Muscle layer of duodenum (tissue), 2 donors: ENCODE measurements around the gene CENPX.
A peak's percentile ranks its signal among the peaks of the same experiment; 100 is the strongest.
"Not testable (repeated sequence)": the region's sequence is repeated elsewhere in the genome, so short reads cannot be mapped to it uniquely, and the experiment has no call there.

ENCODE experiments used
- H3K27ac ChIP-seq: one replicate; pipeline ENCODE4 v1.7.0; 2013; ENCODE audit warnings: mild to moderate bottlenecking, low read length
- H3K27me3 ChIP-seq: one replicate; pipeline ENCODE4 v1.7.0; 2013; ENCODE audit warnings: low read depth, mild to moderate bottlenecking, control low read depth, low read length
- H3K36me3 ChIP-seq, 2 donors: one replicate each; pipeline ENCODE4 v1.7.0; 2013; ENCODE audit warnings: low read length in 2 of 2, control low read depth in 1 of 2, mild to moderate bottlenecking in 1 of 2; ENCODE audit not compliant: insufficient read depth in 2 of 2, control insufficient read depth in 1 of 2
- H3K4me1 ChIP-seq, 2 donors: one replicate each; pipeline ENCODE4 v1.7.0; 2013; ENCODE audit warnings: low read length in 2 of 2, mild to moderate bottlenecking in 2 of 2, control low read depth in 1 of 2, moderate library complexity in 1 of 2; ENCODE audit not compliant: insufficient read depth in 2 of 2, control insufficient read depth in 1 of 2
- H3K4me3 ChIP-seq, 2 donors: one replicate each; pipeline ENCODE4 v1.7.0; 2013; ENCODE audit warnings: low read length in 2 of 2, low read depth in 1 of 2, mild to moderate bottlenecking in 1 of 2
- H3K9me3 ChIP-seq, 2 donors: one replicate each; pipeline ENCODE4 v1.7.0; 2013; ENCODE audit warnings: low read length in 2 of 2, control low read depth in 1 of 2, mild to moderate bottlenecking in 1 of 2; ENCODE audit not compliant: control insufficient read depth in 1 of 2
- donor health status: healthy.

The CENPX gene

DNA sequence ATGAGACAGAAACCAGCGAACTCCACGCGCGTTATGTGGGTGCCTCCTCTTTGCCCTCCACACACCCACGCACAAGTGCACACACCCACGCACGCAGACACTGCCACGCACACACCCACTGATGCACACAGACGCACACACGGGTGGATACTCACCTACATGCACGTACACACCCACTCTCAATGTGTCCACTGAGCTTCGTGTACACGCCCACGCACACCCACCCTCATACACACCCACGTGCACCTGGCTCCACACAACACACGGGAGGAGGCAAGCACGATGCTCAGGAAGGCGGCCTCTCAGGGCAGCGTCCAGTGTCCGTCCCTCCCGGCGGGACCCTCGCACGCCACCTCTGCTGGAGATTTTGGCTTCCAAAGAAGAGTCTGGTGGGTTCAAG, 24.7 kb upstream of the CENPX start:
- Histone ChIP-seq H3K36me3 (peaks cover 5 to 33% of the 10 kb centered on the region in 2 donors), H3K4me3 (no peak overlapping the region), H3K4me1 (peaks cover 0 to 15% of the 10 kb centered on the region in 2 donors), H3K9me3 (no peaks in the 10 kb centered on the region), H3K27me3 (no peaks in the 10 kb centered on the region), H3K27ac (no peak overlapping the region)

DNA sequence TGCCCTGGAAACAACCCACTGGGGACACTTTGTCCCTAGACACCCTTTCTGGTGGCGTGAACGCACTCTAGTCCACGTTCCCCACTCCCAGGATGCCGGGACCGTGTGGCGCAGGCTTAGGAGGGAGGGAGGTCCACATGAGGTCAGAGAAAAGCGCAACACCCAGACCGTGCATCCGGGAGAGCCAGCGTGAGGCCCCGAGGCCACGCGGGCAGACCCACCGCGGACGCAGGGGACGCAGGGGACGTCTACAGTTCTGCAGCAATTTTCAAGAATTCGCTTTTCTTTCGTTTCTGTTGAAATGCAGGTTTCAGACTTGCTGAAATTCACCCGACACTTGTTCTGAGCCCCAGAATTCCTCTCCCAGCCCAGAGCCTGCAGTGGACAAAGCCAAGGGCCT, 24.2 kb upstream of the CENPX start:
- Histone ChIP-seq H3K27ac (no peak overlapping the region), H3K4me1 (peaks cover 0 to 12% of the 10 kb centered on the region in 2 donors), H3K9me3 (no peaks in the 10 kb centered on the region), H3K4me3 (no peak overlapping the region), H3K27me3 (no peaks in the 10 kb centered on the region), H3K36me3 (peaks cover 5 to 33% of the 10 kb centered on the region in 2 donors)

DNA sequence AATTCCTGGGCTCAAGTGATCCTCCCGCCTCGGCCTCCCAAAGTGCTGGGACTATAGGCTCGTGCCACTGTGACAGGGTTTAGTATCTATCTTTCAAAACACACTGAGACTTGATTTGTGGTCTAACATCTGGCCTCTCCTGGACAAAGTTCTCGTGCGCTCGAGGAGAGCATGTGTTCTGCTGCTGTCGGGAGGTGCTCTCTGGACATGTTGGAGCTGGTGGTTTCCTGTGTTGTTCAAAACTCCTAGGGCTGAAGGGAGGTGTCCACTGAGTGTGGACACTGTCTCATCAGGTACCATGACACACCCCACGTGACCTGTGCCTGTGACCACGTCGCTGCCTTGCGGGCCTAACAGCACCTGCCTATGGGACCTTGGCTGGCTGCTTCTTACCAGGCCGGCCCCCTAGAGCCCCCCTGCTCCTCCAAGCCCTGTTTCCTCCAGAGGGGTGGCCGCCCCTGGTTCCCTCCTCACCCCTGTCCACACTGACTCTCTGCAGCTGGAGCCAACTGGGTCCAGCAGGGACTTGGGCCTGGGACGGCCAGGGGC, 23.3 kb upstream of the CENPX start:
- Histone ChIP-seq H3K4me1 (peaks cover 0 to 11% of the 10 kb centered on the region in 2 donors), H3K4me3 (no peak overlapping the region), H3K9me3 (no peaks in the 10 kb centered on the region), H3K27ac (no peak overlapping the region), H3K36me3 (peaks cover 5 to 33% of the 10 kb centered on the region in 2 donors), H3K27me3 (no peaks in the 10 kb centered on the region)

DNA sequence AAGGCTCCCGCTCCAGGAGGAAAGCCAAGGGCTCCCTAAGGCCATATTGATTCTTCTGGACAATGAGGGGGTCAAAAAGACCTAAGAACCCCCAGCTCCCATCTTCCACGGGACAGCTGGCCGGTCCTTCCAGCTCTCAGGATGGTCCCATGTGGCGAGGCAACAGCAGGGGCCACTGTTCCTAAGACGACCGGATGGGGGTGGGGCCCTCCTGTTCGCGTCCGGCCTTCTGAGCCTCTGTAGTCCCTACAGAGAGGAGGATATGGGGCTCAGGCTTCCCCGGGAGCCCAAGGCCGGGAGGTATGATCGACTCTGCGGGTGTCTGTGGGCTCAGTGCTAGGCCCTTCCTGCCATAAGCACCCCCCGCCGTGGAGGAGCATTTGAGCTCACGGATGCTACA, 20.8 kb upstream of the CENPX start:
- H3K4me1 ChIP-seq = no peaks in the 10 kb centered on the region
- H3K27me3 ChIP-seq = no peaks in the 10 kb centered on the region
- H3K27ac ChIP-seq = no peak overlapping the region
- H3K4me3 ChIP-seq = no peak overlapping the region
- H3K9me3 ChIP-seq = no peaks in the 10 kb centered on the region
- peaks cover 5 to 15% of the 10 kb centered on the region in 2 donors for H3K36me3 ChIP-seq

DNA sequence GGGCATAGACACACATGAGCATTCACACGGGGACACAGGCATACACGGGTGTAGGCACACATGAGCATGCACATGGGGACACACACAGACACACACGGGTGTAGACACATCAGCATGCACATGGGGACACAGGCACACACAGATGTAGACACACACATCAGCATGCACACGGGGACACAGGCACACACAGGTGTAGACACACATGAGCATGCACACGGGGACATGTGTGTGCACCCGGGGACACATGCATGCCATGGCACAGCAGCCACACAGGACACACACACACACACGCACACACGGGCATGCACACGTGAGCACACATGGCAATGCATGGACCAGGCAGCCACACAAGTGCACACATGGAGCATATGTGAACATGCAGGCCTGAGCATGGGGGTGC, 20.0 kb upstream of the CENPX start:
- Histone ChIP-seq H3K4me3 (no peak overlapping the region), H3K36me3 (peaks cover 5 to 8% of the 10 kb centered on the region in 2 donors), H3K4me1 (peaks cover 4 to 5% of the 10 kb centered on the region in 2 donors), H3K27me3 (no peaks in the 10 kb centered on the region), H3K9me3 (no peaks in the 10 kb centered on the region), H3K27ac (no peak overlapping the region)

DNA sequence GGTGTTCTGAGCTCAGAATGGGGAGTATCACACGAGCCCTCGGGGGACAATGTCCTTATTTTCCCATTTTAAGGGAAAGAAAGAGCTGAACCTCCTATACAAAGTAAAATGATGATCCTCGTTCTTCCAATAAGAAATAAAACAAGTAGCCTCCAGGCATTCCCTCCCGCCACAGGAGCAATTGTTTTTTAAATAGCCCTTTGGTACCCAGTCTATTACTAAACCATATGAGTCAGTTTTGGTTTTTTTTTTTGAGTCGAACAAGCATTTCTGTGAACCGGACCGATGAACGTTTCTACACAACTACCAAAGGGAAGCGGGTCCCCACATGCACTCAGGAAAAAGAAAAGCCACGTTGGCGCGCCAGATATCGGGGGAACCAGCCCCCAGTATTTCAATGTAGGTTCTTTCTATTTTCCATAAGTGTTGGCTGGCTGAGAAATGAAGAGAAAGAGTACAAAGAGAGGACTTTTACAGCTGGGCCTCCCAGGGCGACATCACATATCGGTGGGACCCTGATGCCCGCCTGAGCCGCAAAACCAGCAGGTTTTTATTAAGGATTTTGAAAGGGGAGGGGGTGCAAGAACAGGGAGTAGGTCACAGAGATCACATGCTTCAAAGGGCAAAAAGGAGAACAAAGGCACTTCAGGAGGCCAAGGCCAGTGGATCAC, 18.6 kb upstream of the CENPX start:
- Histone ChIP-seq H3K9me3 (no peaks in the 10 kb centered on the region), H3K4me3 (no peak overlapping the region), H3K4me1 (peaks cover 8 to 12% of the 10 kb centered on the region in 2 donors), H3K36me3 (no peaks in the 10 kb centered on the region), H3K27me3 (no peaks in the 10 kb centered on the region), H3K27ac (no peak overlapping the region)

DNA sequence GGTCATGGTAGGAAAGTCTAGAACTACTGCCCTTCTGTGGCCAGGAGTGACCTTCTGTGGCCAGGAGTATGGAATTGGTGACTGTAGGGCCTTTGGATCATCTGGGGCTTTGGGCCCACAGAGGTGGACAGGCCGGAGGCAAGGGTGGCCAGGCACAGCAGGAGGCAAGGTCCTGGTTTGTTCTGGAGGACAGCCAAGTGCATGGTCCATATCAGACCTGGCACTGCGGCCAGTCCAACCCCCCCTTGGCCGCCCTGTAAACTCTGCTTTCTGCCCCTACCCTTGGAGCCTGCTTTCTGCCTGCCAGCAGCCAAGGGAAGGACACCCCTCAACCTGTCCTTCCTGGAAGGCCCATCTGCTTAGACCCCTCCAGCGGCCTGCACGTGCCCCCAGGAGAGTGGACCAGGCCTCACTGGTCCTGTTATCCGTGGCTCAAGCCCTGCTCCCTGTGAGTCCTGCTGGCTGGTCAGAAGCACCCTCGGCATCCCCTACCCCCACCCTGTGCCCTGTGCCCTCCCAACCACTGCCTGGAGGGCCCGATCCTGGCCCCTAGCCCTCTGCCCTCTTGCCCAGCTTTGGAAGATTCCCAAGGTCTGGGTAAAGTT, 17.1 kb upstream of the CENPX start:
- Histone ChIP-seq H3K27me3 (no peaks in the 10 kb centered on the region), H3K4me3 (no peak overlapping the region), H3K4me1 (peaks cover 8 to 17% of the 10 kb centered on the region in 2 donors), H3K27ac (no peak overlapping the region), H3K9me3 (no peaks in the 10 kb centered on the region), H3K36me3 (no peaks in the 10 kb centered on the region)

DNA sequence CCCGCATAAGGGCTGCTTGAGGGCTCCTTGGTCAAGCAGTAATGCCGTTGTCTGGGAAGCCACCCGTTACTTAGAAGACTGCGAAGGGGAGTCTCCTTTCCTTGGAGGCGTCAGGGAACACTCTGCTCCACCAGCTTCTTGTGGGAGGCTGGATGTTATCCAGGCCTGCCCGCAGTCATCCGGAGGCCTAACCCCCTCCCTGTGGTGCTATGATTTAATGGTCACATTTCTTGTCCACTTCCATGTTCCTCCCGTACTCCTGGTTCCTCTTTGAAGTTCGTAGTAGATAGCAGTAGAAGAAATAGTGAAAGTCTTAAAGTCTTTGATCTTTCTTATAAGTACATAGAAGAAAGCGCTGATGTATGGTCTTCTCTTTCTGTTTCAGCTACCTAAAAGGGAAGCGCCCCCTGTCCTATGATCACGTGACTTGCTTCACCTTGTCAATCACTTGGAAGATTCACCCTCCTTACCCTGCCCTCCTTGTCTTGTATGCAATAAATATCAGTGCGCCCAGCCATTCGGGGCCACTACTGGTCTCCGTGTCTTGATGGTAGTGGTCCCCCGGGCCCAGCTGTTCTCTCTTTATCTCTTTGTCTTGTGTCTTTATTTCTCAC, 16.2 kb upstream of the CENPX start:
- H3K27ac ChIP-seq, H3K9me3 ChIP-seq, H3K36me3 ChIP-seq, H3K27me3 ChIP-seq, H3K4me3 ChIP-seq: not testable (repeated sequence)
- H3K4me1 ChIP-seq = peaks cover 8 to 17% of the 10 kb centered on the region in 2 donors

DNA sequence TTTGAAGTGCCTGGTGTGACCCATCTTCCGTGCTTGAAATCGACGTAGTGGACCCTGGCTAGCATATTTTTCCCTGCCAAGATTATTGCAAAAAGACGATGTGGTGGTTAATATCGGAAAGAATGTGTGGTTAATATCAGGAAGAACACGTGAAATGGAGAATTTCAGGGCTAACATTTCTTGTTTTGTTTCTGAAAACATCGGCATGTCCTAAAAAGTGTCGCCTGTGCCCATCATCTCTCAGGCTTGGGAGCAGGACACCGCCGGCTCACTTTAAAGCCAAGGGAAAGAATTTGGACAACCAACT, 15.2 kb upstream of the CENPX start:
- peak overlapping the region; percentile 59 to 73 for H3K4me3 ChIP-seq
- no peaks in the 10 kb centered on the region for H3K9me3 ChIP-seq
- H3K36me3 ChIP-seq = no peaks in the 10 kb centered on the region
- peaks cover 8 to 17% of the 10 kb centered on the region in 2 donors for H3K4me1 ChIP-seq
- no peak overlapping the region for H3K27ac ChIP-seq
- no peaks in the 10 kb centered on the region for H3K27me3 ChIP-seq

DNA sequence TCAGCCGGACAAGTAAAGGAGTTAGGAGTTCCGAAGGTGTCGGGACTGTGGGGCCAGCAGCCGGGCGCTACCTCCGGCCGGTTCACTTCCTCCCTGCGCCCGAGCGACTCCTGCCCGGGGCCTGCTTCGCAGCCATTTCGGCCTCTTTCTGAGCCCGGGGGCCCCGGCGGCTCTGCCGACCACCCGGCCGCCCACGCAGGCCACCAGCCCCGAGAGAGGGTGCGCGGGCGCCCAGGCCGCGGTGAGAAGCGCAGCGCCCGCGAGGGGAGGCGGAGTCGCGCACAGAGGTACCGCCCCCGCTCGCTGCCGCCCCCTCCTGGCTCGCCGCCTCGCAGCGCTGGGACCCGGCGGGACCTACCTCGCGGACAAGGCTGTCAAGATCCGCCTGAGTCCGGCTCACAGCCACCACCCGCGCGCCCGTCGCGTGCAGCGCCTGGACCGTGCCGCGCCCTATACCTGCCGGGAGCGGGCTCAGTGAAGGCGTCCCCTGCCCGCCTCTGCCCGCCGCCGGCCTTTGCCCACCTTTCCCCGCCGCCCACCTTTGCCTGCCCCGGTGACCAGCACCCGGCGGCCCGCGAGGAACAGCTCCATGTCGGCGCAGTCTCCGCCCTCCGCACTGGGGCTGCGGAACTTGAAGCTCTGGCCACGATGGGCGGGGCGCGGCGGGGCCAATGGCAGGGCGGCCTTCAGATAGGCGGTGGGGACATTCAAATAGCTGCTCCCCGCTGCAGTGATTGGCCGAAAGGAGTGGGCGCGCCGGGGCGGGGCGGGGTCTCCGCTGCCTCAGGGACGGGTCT, 14.6 kb upstream of the CENPX start, which contains the start of gene DCXR:
DCXR (minus strand) TSS at position 606 of the 797 bp plus-strand sequence; CDS start at position 591, 15 bp downstream.
- H3K4me1 ChIP-seq = peaks cover 8 to 18% of the 10 kb centered on the region in 2 donors
- H3K36me3 ChIP-seq = no peaks in the 10 kb centered on the region
- H3K4me3 ChIP-seq = peak within 1 kb of the TSS; percentile 64 to 73
- no peaks in the 10 kb centered on the region for H3K9me3 ChIP-seq
- H3K27me3 ChIP-seq = no peaks in the 10 kb centered on the region
- H3K27ac ChIP-seq = peak within 1 kb of the TSS; percentile 51

DNA sequence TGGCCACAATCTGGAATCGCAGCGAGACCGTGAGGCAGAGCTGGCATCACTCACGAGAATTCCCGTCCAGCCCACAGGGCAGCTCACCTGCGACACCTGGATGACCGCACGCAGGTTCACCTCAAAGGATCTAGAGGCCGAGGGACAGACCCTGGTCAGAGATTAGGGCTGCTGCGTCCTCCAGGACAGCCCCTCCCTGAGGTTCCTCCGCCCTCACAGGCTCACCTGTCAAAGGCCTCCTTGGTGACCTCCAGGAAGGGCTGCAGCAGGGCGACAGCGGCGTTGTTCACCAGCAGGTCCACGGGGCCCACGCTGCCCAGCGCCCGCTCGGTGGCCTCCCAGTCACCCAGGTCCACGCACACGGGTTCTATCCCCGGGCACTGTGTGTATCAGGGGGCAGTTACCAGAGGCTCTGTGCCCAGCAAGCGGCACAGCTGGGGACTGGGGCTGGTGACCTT, 14.0 kb upstream of the CENPX start:
- peak overlapping the region; percentile 64 to 73 for H3K4me3 ChIP-seq
- no peaks in the 10 kb centered on the region for H3K36me3 ChIP-seq
- peak overlapping the region; percentile 51 for H3K27ac ChIP-seq
- H3K4me1 ChIP-seq = peaks cover 8 to 23% of the 10 kb centered on the region in 2 donors
- no peaks in the 10 kb centered on the region for H3K27me3 ChIP-seq
- H3K9me3 ChIP-seq = no peaks in the 10 kb centered on the region
